Fibroblast of pulmonary artery (primary cell): Measurements from ENCODE around the gene KRT82.

ENCODE experiments used
- DNase-seq: peaks from one replicate; pipeline ENCODE4 v3.0.0-alpha.2; 2010; ENCODE audit warnings: low read depth
- H3K4me3 ChIP-seq: replicated peaks from 2 replicates; pipeline ENCODE4 v1.5.1; 2011; ENCODE audit warnings: low read depth, mild to moderate bottlenecking, control low read depth, low read length, moderate library complexity
- TF ChIP-seq, protein P1 (sequence below): IDR thresholded peaks from 2 replicates; pipeline ENCODE4 v1.5.1; 2011; ENCODE audit warnings: mild to moderate bottlenecking, control low read depth, low read length, inconsistent platforms; ENCODE audit errors: missing control alignments

KRT82 gene

DNA sequence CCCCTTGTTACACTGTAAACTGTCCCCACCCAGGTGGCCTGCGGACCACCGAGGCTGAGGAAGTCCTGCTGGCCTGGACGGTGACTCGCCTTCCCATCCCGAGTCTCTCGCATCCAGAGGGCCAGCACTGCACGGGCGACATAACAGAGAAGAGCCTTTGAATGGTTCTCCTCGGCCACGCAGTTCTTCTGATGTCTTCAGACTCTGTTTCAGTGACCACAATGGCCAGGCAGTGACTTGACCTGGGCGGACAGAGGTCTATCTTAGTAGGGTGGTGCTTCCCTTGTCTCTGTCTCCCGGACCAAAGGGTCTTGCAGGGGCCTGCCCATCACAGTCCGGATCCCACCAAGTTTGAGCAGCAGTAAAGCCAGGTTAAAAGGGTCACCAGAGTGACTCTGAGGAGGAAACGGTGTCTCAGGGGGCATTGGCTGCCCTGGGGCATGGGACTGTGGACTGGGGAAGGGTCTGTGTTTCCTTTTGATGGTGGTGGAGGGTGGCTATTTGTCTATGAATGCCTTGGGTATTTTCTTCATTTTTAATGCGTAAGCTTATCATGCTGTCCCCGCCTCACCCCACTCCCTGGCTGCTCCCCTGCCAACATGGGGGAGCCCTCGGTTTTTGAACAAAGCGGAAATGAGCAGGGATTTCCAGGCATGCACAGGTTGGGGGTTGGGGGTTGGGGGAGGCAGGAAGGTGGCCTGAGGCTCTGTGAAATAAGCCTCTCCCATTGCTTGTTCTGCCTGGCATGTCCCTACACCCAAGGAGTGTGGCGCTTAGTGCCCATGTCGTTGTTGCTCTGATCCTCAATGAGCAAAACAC is 49.2 kb downstream of the KRT82 start:
- DNase-seq, result no peak
- no peak overlapping the region for H3K4me3 ChIP-seq
- TF ChIP-seq, protein P1, sequence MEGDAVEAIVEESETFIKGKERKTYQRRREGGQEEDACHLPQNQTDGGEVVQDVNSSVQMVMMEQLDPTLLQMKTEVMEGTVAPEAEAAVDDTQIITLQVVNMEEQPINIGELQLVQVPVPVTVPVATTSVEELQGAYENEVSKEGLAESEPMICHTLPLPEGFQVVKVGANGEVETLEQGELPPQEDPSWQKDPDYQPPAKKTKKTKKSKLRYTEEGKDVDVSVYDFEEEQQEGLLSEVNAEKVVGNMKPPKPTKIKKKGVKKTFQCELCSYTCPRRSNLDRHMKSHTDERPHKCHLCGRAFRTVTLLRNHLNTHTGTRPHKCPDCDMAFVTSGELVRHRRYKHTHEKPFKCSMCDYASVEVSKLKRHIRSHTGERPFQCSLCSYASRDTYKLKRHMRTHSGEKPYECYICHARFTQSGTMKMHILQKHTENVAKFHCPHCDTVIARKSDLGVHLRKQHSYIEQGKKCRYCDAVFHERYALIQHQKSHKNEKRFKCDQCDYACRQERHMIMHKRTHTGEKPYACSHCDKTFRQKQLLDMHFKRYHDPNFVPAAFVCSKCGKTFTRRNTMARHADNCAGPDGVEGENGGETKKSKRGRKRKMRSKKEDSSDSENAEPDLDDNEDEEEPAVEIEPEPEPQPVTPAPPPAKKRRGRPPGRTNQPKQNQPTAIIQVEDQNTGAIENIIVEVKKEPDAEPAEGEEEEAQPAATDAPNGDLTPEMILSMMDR, result no peak

DNA sequence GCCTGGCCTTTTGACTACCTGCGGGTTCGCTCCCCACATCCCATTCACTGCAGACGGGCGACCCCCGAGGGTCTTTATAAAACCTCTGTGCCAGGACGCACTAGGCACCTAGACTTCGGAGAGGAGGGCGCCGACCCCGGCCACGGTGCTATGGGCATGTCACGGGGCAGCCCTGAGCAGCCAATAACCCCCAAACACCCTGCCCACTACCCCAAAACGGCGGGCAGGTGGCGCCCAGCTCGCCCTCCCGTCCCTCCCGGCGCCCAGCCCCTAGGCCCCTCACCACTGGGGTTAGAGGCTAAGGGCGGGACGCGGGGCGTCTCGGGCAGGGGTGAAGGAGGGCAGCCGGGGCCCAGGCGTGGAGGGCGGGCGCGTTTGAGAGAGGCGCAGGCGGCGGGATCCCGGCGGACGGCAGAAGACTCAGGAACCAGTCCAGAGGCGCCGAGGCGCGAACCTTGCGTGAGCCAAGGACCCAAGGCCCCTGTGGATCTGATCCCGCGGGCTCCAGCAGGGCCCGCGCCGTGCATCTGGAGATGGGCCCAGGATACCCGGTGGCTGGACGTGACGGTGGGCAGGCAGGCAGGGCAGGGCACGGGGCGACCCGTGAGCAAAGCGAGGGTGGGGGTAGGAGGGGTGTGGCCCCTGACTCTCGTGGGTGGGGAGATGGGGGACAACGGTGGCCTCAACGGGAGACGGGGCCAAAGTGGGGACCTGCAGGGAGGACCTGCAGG is 49.9 kb downstream of the KRT82 start:
- no peak overlapping the region for H3K4me3 ChIP-seq
- no peak for DNase-seq
- TF ChIP-seq, protein P1, result no peak

GRCh38 chr12:52355176-52355575 is 51.0 kb downstream of the KRT82 start:
- DNase-seq, result no peak
- H3K4me3 ChIP-seq, result no peak overlapping the region
- TF ChIP-seq, protein P1, result no peak

GRCh38 chr12:52354200-52354599 is 51.9 kb downstream of the KRT82 start:
- DNase-seq, result no peak
- TF ChIP-seq, protein P1, result no peak
- no peak overlapping the region for H3K4me3 ChIP-seq

- no peak overlapping the region for H3K4me3 ChIP-seq
- no peak for DNase-seq
- TF ChIP-seq, protein P1, result no peak
These were observed 52.4 kb downstream of the KRT82 start for GRCh38 chr12:52353766-52354165.

DNA sequence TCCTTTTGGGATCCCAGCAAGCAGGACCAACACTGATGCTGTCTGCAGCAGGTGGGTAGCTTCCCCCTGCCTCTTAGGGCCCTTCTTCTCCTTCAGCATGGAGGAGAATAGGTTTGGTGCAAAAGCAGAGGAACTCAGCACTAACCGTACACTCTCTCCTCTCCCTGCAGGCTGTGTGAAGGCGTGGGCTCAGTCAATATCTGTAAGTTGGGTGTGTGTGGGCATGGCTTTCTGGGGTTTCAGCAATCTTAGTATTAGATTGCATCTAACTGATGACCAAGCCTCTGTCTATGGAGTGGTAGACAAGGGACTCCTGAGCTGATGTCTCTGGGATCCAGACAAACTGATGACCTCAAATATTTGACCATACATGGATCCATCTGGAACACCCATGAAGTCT is 53.2 kb downstream of the KRT82 start:
- DNase-seq, result no peak
- TF ChIP-seq, protein P1, result no peak
- no peak overlapping the region for H3K4me3 ChIP-seq
